ENCODE measurements around the gene GLS. TPM values are rescaled to one million over a fixed set of nuclear protein-coding genes. Genes with fewer than 3 reads are reported as not detected.

Gene GLS
- total and polyA plus RNA-seq, 2 of the 13 experiments (the other 11 are each of a cell fraction or from before 2014, with no cell fraction given) = 78.6 to 183 TPM

- no peak for TF ChIP-seq ZNF281 (CRISPR knock-in tag; IDR thresholded peaks at IDR 0.05; ENCODE audit: borderline replicate concordance)
- no peak for TF ChIP-seq HMGXB4 (CRISPR knock-in tag; IDR thresholded peaks at IDR 0.05; ENCODE audit: borderline replicate concordance in 1 of 2, low read depth in 1 of 2)
These were observed 54.4 kb downstream of the GLS start (continued) for GRCh38 chr2:190935054-190935453.

- no peaks in the 10 kb centered on the region for H3K79me2 ChIP-seq (ENCODE audit: insufficient read depth, low read length)
- in situ Hi-C loops (cut with HindIII; ENCODE audit: extremely low pct_ligation_motif_present, low pct_unique_long_range_greater_than_20kb) (no loop called here), intact Hi-C loops (cut with micrococcal nuclease; ENCODE audit: unreplicated experiment) (no loop called here)
- POLR2A ChIA-PET = interaction anchor here (1.0 kb wide), 1 partner anchor 57 kb away, joined by 7 read pairs; no protein-coding TSS in a partner anchor
- H2AFZ ChIP-seq (ENCODE audit: low read length) = no peak overlapping the region
- H3K4me1 ChIP-seq (ENCODE audit: insufficient read depth, low read length) = no peaks in the 10 kb centered on the region
- WGBS (ENCODE audit: low lambda C conversion rate) = 28% methylated on average over 1 of the region's 1 CpG
- H3K27ac ChIP-seq (ENCODE audit: extremely low read length, insufficient read depth, low read length) = no peak overlapping the region
- no peak overlapping the region for H3K4me3 ChIP-seq (replicated peaks in 1 of 3; ENCODE audit: insufficient read depth in 1 of 3, low read depth in 2 of 3, low read length in 3 of 3)
- H3K27me3 ChIP-seq (ENCODE audit: control insufficient read depth in 1 of 2, insufficient read depth in 2 of 2, low read length in 2 of 2) = no peaks in the 10 kb centered on the region
- TF ChIP-seq HMGXB3 (CRISPR knock-in tag; IDR thresholded peaks at IDR 0.05; ENCODE audit: borderline replicate concordance) (no peak), SMAD3 (CRISPR knock-in tag; IDR thresholded peaks at IDR 0.05) (no peak), ATF7-NPFF (CRISPR knock-in tag; IDR thresholded peaks at IDR 0.05; ENCODE audit: low read depth) (no peak), YY1 (IDR thresholded peaks at IDR 0.05; ENCODE audit: insufficient read depth, insufficient replicate concordance, low read depth, low read length) (no peak), HNRNPH1 (optimal IDR thresholded peaks at IDR 0.05; ENCODE audit: low read depth, low read length) (no peak), ZNF337 (CRISPR knock-in tag; IDR thresholded peaks at IDR 0.05; ENCODE audit: borderline replicate concordance, low read depth) (no peak), SOX13 (IDR thresholded peaks at IDR 0.05) (no peak), SOX13 (CRISPR knock-in tag; conservative IDR thresholded peaks at IDR 0.05 in 1 of 2, IDR thresholded peaks at IDR 0.05 in 1 of 2) (no peak), ZNF230 (CRISPR knock-in tag; IDR thresholded peaks at IDR 0.05) (no peak)
- FAIRE-seq = no peak
- H3K4me2 ChIP-seq (ENCODE audit: low read depth, low read length) = no peak overlapping the region
- no TSS peak for BruUV-seq (replicated peaks)
- no peaks in the 10 kb centered on the region for H4K20me1 ChIP-seq (ENCODE audit: insufficient read depth, low read length)
- no peaks in the 10 kb centered on the region for H3K9me3 ChIP-seq (ENCODE audit: low read length)
- CTCF ChIA-PET (ENCODE audit: low intra/inter-chr PET ratio, low total read pairs) = no interaction called here
- H3K36me3 ChIP-seq (replicated peaks in 1 of 2; ENCODE audit: control insufficient read depth in 1 of 2, insufficient read depth in 2 of 2, low read length in 2 of 2) = peaks cover 0 to 10% of the 10 kb centered on the region in 2 experiments; a peak in 1 of 5 replicates
- no peak for DNase-seq (ENCODE audit: low spot score)
- no peak overlapping the region for H3K9ac ChIP-seq (ENCODE audit: insufficient read depth, low read depth, low read length)
- ATAC-seq = no peak
These were observed 58.2 kb downstream of the GLS start for GRCh38 chr2:190938771-190939335.

Data from HepG2 (cell line).